GM10266 (cell line): ENCODE measurements around the gene MAEA.

Experiments
- DNase-seq: peaks from one replicate; pipeline ENCODE4 v3.0.0; 2012; ENCODE audit errors: extremely low spot score
- TF ChIP-seq, protein P1 (sequence below): IDR thresholded peaks from 2 replicates; pipeline ENCODE4 v1.5.1; 2012; ENCODE audit warnings: mild to moderate bottlenecking, low read depth; ENCODE audit not compliant: control insufficient read depth, insufficient read depth; ENCODE audit errors: missing control alignments

MAEA gene

DNA sequence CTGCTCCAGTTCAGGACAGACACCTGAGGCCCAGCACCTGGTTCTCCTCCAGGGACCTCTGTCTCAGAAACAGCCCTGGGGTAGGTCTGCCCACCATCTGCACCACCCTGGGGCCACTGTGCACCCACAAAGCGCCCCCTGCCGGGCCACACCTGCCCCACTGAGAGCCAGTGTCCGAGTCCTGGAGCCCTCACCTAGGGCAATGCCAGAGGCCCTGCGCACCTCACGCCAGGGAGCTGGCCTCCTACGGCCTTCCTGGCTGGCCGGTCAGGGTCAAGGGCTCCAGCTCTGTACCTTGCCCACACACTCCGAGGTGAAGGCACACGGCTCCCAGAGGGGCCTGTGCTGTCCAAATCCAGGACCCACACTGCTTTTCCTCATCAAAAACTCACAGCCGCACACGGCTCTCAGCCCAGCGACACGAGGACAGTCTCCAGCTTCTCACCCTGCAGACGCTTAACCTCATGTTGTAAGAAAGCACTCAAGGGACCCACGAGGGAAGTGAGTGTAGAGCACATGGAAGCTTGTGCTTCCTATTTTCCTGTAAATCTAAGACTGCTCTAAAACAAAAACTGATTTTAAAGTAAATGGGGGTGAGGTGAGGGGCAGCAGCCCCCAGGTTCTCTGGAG lies 46.1 kb upstream of the MAEA start:
- DNase-seq, result peak; percentile 32

DNA sequence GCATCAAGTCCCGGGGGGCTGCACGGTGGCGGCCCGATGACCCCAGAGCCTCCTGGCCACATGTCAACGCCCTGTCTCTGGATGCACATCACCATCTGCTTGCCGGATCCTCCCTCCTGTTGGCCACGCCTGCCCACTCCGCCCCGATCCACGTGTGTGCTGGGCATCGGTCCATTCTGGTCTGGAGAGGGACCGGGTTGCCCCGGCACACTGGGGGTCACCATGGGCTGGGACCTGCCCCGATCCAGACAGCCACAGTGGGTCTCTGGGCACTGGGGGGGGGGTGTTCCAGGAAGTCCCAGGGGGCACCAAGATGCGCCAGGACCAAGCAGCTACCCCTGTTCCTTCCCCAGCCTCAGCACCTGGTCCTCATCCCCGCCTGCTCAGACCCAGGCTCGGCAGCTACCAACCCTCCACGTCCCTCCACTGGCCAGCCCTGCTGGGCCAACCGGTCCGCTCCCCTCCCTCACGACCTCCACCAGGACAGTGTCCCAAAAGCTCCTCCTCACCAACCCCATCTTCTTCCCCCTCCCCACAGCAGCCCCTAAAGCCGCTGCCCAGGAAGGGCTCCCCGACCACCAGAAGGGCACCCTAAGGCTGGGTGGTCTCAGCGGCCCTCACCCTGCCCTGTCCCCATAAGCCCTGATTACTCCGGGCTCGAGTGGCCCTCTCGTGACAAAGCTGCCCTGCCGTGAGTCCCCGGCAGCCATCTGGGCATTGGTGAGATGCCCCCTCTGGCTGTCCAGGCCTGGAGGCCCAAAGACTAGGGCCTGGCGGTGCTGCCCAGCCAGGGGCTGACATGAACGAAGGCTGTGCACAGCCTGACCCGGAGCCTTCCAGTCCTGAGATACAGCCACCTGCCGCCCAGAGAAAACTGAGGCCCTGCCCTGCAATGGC lies 45.4 kb upstream of the MAEA start:
- DNase-seq, result no peak

More for the DNA sequence above, 46.1 kb upstream of the MAEA start:
- TF ChIP-seq, protein P1, sequence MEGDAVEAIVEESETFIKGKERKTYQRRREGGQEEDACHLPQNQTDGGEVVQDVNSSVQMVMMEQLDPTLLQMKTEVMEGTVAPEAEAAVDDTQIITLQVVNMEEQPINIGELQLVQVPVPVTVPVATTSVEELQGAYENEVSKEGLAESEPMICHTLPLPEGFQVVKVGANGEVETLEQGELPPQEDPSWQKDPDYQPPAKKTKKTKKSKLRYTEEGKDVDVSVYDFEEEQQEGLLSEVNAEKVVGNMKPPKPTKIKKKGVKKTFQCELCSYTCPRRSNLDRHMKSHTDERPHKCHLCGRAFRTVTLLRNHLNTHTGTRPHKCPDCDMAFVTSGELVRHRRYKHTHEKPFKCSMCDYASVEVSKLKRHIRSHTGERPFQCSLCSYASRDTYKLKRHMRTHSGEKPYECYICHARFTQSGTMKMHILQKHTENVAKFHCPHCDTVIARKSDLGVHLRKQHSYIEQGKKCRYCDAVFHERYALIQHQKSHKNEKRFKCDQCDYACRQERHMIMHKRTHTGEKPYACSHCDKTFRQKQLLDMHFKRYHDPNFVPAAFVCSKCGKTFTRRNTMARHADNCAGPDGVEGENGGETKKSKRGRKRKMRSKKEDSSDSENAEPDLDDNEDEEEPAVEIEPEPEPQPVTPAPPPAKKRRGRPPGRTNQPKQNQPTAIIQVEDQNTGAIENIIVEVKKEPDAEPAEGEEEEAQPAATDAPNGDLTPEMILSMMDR, result peak; percentile 17

DNA sequence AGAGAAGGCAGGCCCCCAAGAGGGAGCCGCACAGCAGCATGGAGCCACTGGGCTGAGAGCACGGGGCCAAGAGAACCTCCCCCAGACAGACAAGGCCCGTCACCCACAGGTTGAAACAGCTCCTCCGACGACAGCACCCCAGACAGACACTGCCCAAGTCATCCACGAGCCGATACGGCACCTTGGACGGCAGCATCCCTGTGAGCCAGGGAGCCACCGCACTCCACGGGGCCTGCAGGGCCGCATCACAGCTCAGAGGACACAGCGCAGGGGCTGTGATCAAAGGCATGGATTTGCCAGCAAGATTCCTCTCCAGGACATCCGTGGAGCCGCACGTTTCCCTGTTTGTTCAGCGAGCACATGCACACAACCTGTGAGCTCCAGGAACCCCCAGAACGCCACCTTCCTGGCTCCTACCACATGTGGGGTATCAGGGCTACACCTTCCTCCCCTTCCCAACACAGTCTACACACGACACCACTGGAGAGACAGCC lies 44.7 kb upstream of the MAEA start:
- DNase-seq, result no peak

More for the DNA sequence above, 45.4 kb upstream of the MAEA start:
- TF ChIP-seq, protein P1, result no peak

DNA sequence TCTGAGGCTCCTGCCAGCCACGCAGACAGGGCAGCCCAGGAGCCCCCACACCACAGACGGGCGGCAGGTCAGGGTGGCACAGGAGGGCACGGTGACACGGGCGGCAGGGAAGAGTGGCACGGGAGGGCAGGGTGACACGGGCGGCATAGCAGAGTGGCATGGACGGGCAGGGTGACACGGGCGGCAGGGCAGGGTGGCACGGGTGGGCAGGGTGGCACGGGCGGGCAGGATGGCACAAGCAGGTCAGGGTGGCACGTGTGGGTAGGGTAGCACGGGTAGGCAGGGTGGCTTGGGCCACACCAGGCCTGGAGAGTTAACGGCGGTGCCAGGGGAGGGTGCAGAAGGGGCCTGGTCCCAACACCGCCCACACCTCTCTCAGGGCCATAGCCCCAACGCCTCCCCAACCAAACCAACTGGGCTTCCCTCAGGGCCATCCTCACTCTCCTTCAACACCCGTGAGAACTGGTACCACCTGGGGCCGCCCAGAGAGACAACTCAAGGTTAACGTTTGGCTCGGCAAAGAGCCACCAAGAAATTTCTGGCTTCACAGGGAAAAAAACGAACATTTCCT lies 44.1 kb upstream of the MAEA start:
- no peak for DNase-seq
- TF ChIP-seq, protein P1, result no peak

More for the DNA sequence above, 44.7 kb upstream of the MAEA start:
- TF ChIP-seq, protein P1, result no peak

DNA sequence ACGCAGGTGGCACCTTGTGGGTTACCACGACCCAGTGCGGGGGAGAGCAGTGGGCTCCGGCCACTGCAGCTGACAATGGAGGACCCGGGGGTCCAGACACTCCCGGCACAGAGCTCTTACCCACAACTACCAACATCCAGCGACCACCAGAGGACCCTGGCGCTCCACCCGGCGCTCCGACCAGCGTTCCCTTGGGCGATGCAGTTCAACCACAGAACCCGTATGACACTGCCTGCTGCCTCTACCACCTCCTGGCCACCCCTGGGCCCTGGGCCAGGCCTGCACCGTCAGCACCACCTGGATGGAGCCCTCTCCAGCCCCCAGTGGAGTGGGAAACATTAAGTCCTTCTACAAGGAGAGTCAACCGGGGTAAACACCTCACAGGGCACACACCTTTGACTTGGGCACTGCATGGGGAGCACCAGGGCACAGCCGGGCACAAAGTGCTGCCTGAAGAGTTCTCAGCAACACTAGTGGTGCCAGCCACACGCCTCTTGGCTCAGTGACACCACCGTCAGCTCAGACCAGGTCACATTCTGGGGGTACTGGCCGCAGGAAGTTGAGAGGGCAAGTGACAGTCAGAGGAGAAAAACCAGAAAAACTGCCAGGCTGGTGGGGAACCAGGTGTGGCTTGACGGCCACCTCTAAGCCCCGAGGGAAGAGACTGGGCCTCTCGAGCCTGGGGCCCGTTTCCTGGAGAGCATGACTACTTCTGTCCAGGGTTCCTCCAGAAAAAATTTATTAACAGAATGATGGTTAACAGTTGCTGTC lies 43.4 kb upstream of the MAEA start:
- DNase-seq, result peak; percentile 53
- TF ChIP-seq, protein P1, result no peak

DNA sequence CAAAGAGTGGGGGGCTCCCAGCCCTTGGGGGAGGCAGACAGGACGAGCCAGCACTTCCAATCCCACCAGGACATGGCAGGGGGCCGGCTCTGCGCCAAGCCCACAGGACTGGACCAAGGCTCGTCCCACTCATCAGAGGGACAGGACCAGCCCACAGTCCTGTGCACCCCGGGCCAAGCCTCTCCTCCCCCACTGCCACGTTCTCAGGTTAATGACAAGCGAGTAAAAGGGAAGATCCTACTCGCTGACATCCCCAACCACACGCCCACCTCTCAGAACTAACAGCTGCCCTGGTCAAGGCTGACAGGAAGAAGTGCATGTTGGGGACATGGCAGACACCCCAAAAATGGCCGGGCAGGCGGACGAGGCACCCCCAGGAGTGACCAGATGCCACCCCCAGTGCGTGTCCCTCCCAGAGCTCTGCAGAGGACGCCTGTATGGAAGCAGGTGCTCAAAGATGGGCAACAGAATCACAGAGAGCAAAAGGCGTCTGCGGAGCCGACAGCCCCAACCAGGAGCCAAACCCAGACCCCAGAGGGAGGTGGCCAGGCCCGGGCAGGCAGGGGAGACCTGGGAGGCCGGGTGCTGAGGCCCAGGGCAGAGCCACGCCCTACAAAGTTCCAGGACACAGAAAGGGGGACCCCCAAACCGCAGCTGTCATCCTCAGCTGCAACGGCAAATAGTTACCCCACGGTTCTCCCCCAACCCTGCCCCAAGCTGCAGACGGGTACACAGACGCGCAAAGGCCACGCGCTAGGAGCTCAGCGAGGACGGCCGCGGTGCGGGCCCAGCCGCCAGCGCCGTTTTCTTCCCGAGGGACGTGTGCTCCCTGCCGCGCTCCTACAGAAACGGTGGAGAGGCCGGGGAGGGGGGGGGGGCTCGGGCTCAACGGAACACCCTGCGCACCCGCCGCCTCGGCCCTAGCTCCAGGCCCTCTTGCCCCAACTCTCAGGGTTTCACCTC lies 42.5 kb upstream of the MAEA start:
- TF ChIP-seq, protein P1, result no peak
- peak; percentile 78 for DNase-seq
